K562 (cell line): ENCODE measurements around the gene GOLGB1. TPM values are rescaled to one million over a fixed set of nuclear protein-coding genes. Genes with fewer than 3 reads are reported as not detected.

ENCODE experiments used
- AFF4 ChIP-seq: sonication (generic); formaldehyde crosslinking; IDR thresholded peaks from 2 replicates; pipeline ENCODE4 v1.8.0; 2023; ENCODE audit warnings: mild to moderate bottlenecking, missing genetic modification reagents
- GTF2B ChIP-seq: IDR thresholded peaks from 2 replicates; pipeline ENCODE4 v1.6.1; 2011; ENCODE audit not compliant: insufficient read length; ENCODE audit errors: extremely low read depth
- GTF2E2 ChIP-seq: fragments of 200-800 bp; sonication (Bioruptor generic); IDR thresholded peaks from 2 replicates; pipeline ENCODE4 v1.6.1; 2016; ENCODE audit warnings: missing genetic modification characterization, missing compliant biosample characterization
- GTF3C2 ChIP-seq: IDR thresholded peaks from 3 replicates; pipeline ENCODE4 v1.6.1; 2011; ENCODE audit warnings: borderline replicate concordance, mild to moderate bottlenecking, moderate library complexity; ENCODE audit not compliant: insufficient read length; ENCODE audit errors: extremely low read depth
- HOMEZ ChIP-seq: fragments of 250-450 bp; sonication (Bioruptor Pico); IDR thresholded peaks from 2 replicates; pipeline ENCODE4 v1.4.0; 2020; ENCODE audit warnings: mild to moderate bottlenecking, moderate library complexity
- SNRNP70 ChIP-seq: fragments of 200-400 bp; formaldehyde crosslinking; optimal IDR thresholded peaks from 2 replicates; pipeline ENCODE3; 2017; ENCODE audit warnings: low read depth, low read length
- SPI1 ChIP-seq: IDR thresholded peaks from 2 replicates; pipeline ENCODE4 v1.6.1; 2011; ENCODE audit warnings: low read depth, low read length, control low read depth, borderline replicate concordance
- ZNF384 ChIP-seq: IDR thresholded peaks from 2 replicates; pipeline ENCODE4 v1.6.1; 2012; ENCODE audit warnings: low read depth, low read length, improper control_type of control experiment
- polyA plus RNA-seq, 8 experiments: library from polyadenylated mRNA; depleted of rRNA in 4 of 8; stranded (reverse) in 5 of 8; unstranded in 3 of 8; fragments of >200 nt; fragmentation: Nextera tagmentation in 2 of 8; fragmentation: Illumina TruSeq in 1 of 8; extraction: Ambion mirVana in 2 of 8; extraction: Trizol in 1 of 8; gene quantifications; 2 replicates each; pipeline versions ENCODE4 v1.2.1 to v1.2.3, GENCODE V29; 2011 to 2014; ENCODE audit warnings: inconsistent platforms in 1 of 8, missing spikeins in 1 of 8
- total RNA-seq, 7 experiments: library from RNA; depleted of rRNA in 6 of 7; stranded (reverse); fragments of >200 nt in 6 of 7; fragmentation: Illumina TruSeq in 2 of 7; extraction: Trizol in 2 of 7; gene quantifications; 2 replicates each; pipeline versions ENCODE4 v1.2.1 to v1.2.3, GENCODE V29; 2011 to 2021; ENCODE audit warnings: low replicate concordance in 1 of 7

The GOLGB1 gene
- total and polyA plus RNA-seq, 9 of the 15 experiments (the other 6 are each of a cell fraction or from before 2014, with no cell fraction given), result 4.0 to 16.3 (median 9.7) TPM

- TF ChIP-seq AFF4 (CRISPR knock-in tag), result no peak
- TF ChIP-seq GTF2E2 (tag), result peak; percentile 62; the same call in 1 of the 2 replicates
- no peak for TF ChIP-seq ZNF384
- TF ChIP-seq HOMEZ (CRISPR knock-in tag), result no peak
- peak; percentile 54; the same call in 1 of the 2 replicates for TF ChIP-seq SPI1
- no peak for TF ChIP-seq SNRNP70
- TF ChIP-seq GTF2B, result no peak
- no peak for TF ChIP-seq GTF3C2
These were observed at the start of gene GOLGB1 (continued) for GRCh38 chr3:121749276-121750086.
